Measurements from ENCODE around the gene IMPG1. TPM values are rescaled to one million over a fixed set of nuclear protein-coding genes. Genes with fewer than 3 reads are reported as not detected.

Gene IMPG1, protein sequence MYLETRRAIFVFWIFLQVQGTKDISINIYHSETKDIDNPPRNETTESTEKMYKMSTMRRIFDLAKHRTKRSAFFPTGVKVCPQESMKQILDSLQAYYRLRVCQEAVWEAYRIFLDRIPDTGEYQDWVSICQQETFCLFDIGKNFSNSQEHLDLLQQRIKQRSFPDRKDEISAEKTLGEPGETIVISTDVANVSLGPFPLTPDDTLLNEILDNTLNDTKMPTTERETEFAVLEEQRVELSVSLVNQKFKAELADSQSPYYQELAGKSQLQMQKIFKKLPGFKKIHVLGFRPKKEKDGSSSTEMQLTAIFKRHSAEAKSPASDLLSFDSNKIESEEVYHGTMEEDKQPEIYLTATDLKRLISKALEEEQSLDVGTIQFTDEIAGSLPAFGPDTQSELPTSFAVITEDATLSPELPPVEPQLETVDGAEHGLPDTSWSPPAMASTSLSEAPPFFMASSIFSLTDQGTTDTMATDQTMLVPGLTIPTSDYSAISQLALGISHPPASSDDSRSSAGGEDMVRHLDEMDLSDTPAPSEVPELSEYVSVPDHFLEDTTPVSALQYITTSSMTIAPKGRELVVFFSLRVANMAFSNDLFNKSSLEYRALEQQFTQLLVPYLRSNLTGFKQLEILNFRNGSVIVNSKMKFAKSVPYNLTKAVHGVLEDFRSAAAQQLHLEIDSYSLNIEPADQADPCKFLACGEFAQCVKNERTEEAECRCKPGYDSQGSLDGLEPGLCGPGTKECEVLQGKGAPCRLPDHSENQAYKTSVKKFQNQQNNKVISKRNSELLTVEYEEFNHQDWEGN
- total RNA-seq: not detected

DNA sequence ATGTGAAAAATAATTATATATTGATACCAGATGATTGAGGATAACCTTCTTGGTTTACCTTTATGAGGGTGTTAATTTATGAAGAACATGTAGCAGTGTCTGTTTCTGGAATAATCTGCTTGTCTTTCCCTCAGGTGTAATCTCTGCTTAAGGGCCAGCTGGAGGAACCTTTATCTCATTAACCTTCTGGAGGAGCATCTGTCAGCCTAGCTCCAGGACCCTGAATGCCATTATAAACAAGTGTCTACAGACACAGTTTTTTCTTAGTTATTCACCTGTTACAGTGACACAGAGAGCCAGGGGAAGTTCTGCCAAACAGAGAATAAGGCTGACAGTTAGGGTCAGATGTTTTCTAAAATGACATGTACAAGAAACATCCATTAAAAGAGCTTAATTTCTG is at the start of gene IMPG1:
Gene IMPG1, minus strand, starts transcription at position 101 of the 400 bp plus-strand sequence. CDS start 174 bp downstream, outside the sequence.

